A673 (cell line): ENCODE measurements around the gene SCN9A.
A peak's percentile ranks its signal among the peaks of the same experiment; 100 is the strongest.

Experiments
- CTCF ChIP-seq: fragments of 300-800, 200-600 bp; sonication (generic); conservative IDR thresholded peaks from 2 replicates; pipeline ENCODE4 v1.5.1; 2017; ENCODE audit warnings: low read depth, mild to moderate bottlenecking, antibody characterized with exemption, low read length, moderate library complexity, mixed read lengths
- EZH2 ChIP-seq: fragments of 200-600 bp; sonication (generic); IDR thresholded peaks from 2 replicates; pipeline ENCODE4 v1.6.1; 2017; ENCODE audit warnings: borderline replicate concordance, low read depth, mild to moderate bottlenecking, mixed read lengths, antibody characterized with exemption, low read length; ENCODE audit not compliant: poor library complexity, severe bottlenecking

GRCh38 chr2:166384774-166385173, 9.0 kb upstream of the SCN9A start:
- TF ChIP-seq CTCF (peak; percentile 64), EZH2 (no peak)
